ENCODE results near the gene OBI1. TPM values are rescaled to one million over a fixed set of nuclear protein-coding genes. Genes with fewer than 3 reads are reported as not detected.

The OBI1 gene
- total RNA-seq, 1 experiment from 2014 or later = 7.9 TPM

DNA sequence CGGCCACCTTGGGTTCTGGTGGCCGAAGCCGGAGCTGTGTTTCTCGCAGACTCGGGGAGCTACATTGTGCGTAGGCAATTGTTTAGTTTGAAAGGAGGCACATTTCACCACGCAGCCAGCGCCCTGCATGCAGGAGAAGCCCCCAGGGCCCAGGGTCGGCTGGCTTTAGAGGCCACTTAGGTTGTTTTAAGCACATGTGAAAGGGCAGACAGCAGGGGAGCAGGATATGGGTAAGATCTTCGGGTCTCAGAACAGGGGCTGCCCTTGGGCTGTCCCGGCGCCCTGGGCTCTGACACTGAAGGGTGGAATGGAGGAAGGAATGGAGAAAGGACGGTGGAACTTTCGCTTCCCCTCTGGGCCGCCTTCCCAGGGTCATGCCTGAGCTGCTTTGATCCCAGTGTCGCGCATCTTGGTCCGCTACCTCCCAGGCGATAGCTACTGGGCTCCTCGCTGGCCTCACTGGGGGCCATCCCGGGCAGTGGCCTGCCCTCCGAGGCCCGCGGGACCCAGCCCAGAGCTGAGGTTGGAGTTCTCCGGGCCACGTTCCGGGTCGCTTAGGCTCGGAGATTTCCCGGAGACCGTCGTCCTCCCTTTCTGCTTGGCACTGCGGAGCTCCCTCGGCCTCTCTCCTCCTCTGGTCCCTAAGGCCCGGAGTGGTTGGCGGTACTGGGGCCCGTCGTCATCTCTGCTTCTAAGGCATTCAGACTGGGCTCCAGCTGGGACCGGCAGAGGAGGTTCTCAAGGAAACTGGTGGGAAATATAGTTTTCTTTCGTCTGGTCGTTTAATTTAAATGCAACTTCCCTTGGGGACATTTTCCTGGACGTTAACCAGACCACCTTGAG, 51.3 kb downstream of the OBI1 start:
- no peaks in the 10 kb centered on the region for H3K9me3 ChIP-seq (ENCODE audit: low read length)
- no peak overlapping the region for H2AFZ ChIP-seq (ENCODE audit: low read length)
- ATAC-seq (no peak), DNase-seq (no peak)
- TF ChIP-seq EZH2phosphoT487 (IDR thresholded peaks at IDR 0.05; ENCODE audit: borderline replicate concordance, low read length) (no peak), CTCF (conservative IDR thresholded peaks at IDR 0.05; ENCODE audit: low read depth, low read length) (no peak), EZH2 (IDR thresholded peaks at IDR 0.05; ENCODE audit: low read length, unreplicated experiment) (no peak)
- H3K27ac ChIP-seq (ENCODE audit: low read length) = no peak overlapping the region
- H4K20me1 ChIP-seq (ENCODE audit: low read length) = no peaks in the 10 kb centered on the region
- H3K4me3 ChIP-seq (ENCODE audit: low read length) = no peak overlapping the region
- H3F3A ChIP-seq (ENCODE audit: low read length, unreplicated experiment) = no peaks in the 10 kb centered on the region
- no peaks in the 10 kb centered on the region for H3K4me1 ChIP-seq (ENCODE audit: insufficient read depth, low read length)
- no peaks in the 10 kb centered on the region for H3K36me3 ChIP-seq (ENCODE audit: low read depth, low read length)
- intact Hi-C loops (cut with micrococcal nuclease) = no loop called here
- no peaks in the 10 kb centered on the region; the same call in 1 of the 2 replicates for H3K27me3 ChIP-seq (ENCODE audit: low read length)
- H3K4me2 ChIP-seq (ENCODE audit: low read length) = no peak overlapping the region
- no peak overlapping the region for H3K9ac ChIP-seq (ENCODE audit: low read length)
- ChIA-PET POLR2A (ENCODE audit: unreplicated experiment) (no interaction called here), CTCF (no interaction called here)
- BruUV-seq (replicated peaks) = no TSS peak
- H3K79me2 ChIP-seq (ENCODE audit: low read length) = no peaks in the 10 kb centered on the region
- no peaks in the 10 kb centered on the region for H3K9me2 ChIP-seq (replicated peaks; ENCODE audit: low read length)

- Histone ChIP-seq H3K27ac (ENCODE audit: low read length) (no peak overlapping the region), H3K79me2 (ENCODE audit: low read length) (no peaks in the 10 kb centered on the region), H3K9ac (ENCODE audit: low read length) (no peak overlapping the region), H3F3A (ENCODE audit: low read length, unreplicated experiment) (no peaks in the 10 kb centered on the region), H3K4me2 (ENCODE audit: low read length) (no peak overlapping the region), H3K4me3 (ENCODE audit: low read length) (no peak overlapping the region), H3K27me3 (ENCODE audit: low read length) (no peaks in the 10 kb centered on the region; the same call in 1 of the 2 replicates), H3K9me2 (replicated peaks; ENCODE audit: low read length) (no peaks in the 10 kb centered on the region), H3K9me3 (ENCODE audit: low read length) (no peaks in the 10 kb centered on the region), H3K4me1 (ENCODE audit: insufficient read depth, low read length) (no peaks in the 10 kb centered on the region), H3K36me3 (ENCODE audit: low read depth, low read length) (no peaks in the 10 kb centered on the region), H2AFZ (ENCODE audit: low read length) (no peak overlapping the region), H4K20me1 (ENCODE audit: low read length) (no peaks in the 10 kb centered on the region)
- ChIA-PET POLR2A (ENCODE audit: unreplicated experiment) (no interaction called here), CTCF (no interaction called here)
- DNase-seq = no peak
- no peak for ATAC-seq
- BruUV-seq (replicated peaks) = no TSS peak
- TF ChIP-seq EZH2 (IDR thresholded peaks at IDR 0.05; ENCODE audit: low read length, unreplicated experiment) (no peak), CTCF (conservative IDR thresholded peaks at IDR 0.05; ENCODE audit: low read depth, low read length) (no peak), EZH2phosphoT487 (IDR thresholded peaks at IDR 0.05; ENCODE audit: borderline replicate concordance, low read length) (no peak)
- intact Hi-C loops (cut with micrococcal nuclease) = no loop called here
These were observed 52.2 kb downstream of the OBI1 start for GRCh38 chr13:78606471-78607408.

Measured in PC-3 (cell line).